Gastroesophageal sphincter (tissue), 4 donors: Measurements from ENCODE around the gene USP12. TPM values are rescaled to one million over a fixed set of nuclear protein-coding genes. Genes with fewer than 3 reads are reported as not detected.
A peak's percentile ranks its signal among the peaks of the same experiment; 100 is the strongest.

Experiments
- ATAC-seq: fragments of 150-250 bp; one replicate; pipeline ENCODE4 v1.9.1; 2016; ENCODE audit warnings: mild to moderate bottlenecking, moderate library complexity
- H3K27ac ChIP-seq, 4 donors: fragments of 200-600 bp; sonication (generic) in 3 of 4; 1 replicate in 3 of 4; 2 replicates in 1 of 4; pipeline ENCODE4 v1.5.1; 2016 to 2019
- H3K27me3 ChIP-seq: fragments of 200-600 bp; sonication (generic); one replicate; pipeline ENCODE4 v1.5.1; 2019
- H3K36me3 ChIP-seq, 2 donors: fragments of 200-600 bp; sonication (generic); one replicate each; pipeline ENCODE4 v1.5.1; 2019; ENCODE audit warnings: control low read depth in 1 of 2
- H3K4me1 ChIP-seq, 3 donors: fragments of 200-600 bp; sonication (generic); 1 replicate in 2 of 3; 2 replicates in 1 of 3; pipeline ENCODE4 v1.5.1; 2016 to 2019; ENCODE audit warnings: control low read depth in 2 of 3
- H3K4me3 ChIP-seq, 2 donors: fragments of 200-600 bp; sonication (generic); one replicate each; pipeline ENCODE4 v1.5.1; 2019; ENCODE audit warnings: mild to moderate bottlenecking in 1 of 2, moderate library complexity in 1 of 2
- H3K9me3 ChIP-seq, 3 donors: fragments of 200-600 bp; sonication (generic); one replicate each; pipeline ENCODE4 v1.5.1; 2017 to 2019; ENCODE audit warnings: control low read depth in 2 of 3
- CTCF ChIP-seq, 4 experiments: fragments of 200-600 bp in 2 of 4; fragments of 450-650 bp in 2 of 4; sonication (generic) in 1 of 4; IDR thresholded peaks; one replicate each; pipeline ENCODE4 v1.5.1; 2017 to 2019; ENCODE audit warnings: antibody characterized with exemption in 4 of 4, mild to moderate bottlenecking in 2 of 4, moderate library complexity in 2 of 4
- EP300 ChIP-seq: sonication (generic); formaldehyde crosslinking; IDR thresholded peaks from one replicate; pipeline ENCODE4 v1.6.1; 2017; ENCODE audit warnings: antibody characterized with exemption, mild to moderate bottlenecking
- POLR2A ChIP-seq, 2 donors: fragments of 450-650 bp; IDR thresholded peaks; one replicate each; pipeline ENCODE4 v1.6.1; 2017; ENCODE audit warnings: antibody characterized with exemption in 2 of 2, mild to moderate bottlenecking in 2 of 2, moderate library complexity in 1 of 2
- POLR2AphosphoS5 ChIP-seq: sonication (generic); formaldehyde crosslinking; IDR thresholded peaks from one replicate; pipeline ENCODE4 v1.6.1; 2017; ENCODE audit warnings: antibody characterized with exemption
- WGBS, 2 donors: methylation state at CpG; one replicate each; pipeline ENCODE4 v1.1.5; 2018; ENCODE audit warnings: low coverage in 1 of 2; 5-methylcytosine and 5-hydroxymethylcytosine counted together
- total RNA-seq, 4 donors: library from RNA; depleted of rRNA; stranded (reverse); fragments of >200 nt; gene quantifications; one replicate each; pipeline ENCODE4 v1.1.0, GENCODE V29; 2016

Gene USP12
- total RNA-seq, 4 donors from 2014 or later = 55.7 to 116 (median 78.8) TPM

- Histone ChIP-seq H3K36me3 (peaks cover 0 to 31% of the 10 kb centered on the region in 2 donors), H3K27ac (no peak overlapping the region), H3K4me3 (no peak overlapping the region), H3K27me3 (no peaks in the 10 kb centered on the region), H3K9me3 (no peaks in the 10 kb centered on the region), H3K4me1 (peaks cover 0 to 27% (median 2%) of the 10 kb centered on the region in 3 donors)
- WGBS, 2 donors = 66 to 71% methylated on average over 5 to 6 of the region's 6 CpGs
- no peak for TF ChIP-seq POLR2AphosphoS5
- no peak for TF ChIP-seq CTCF (IDR thresholded peaks at IDR 0.05)
- TF ChIP-seq EP300 = no peak
- no peak for TF ChIP-seq POLR2A (IDR thresholded peaks at IDR 0.05)
- no peak for ATAC-seq
Observed at GRCh38 chr13:27086599-27087265, 84.9 kb downstream of the USP12 start.

GRCh38 chr13:27083183-27083582, 88.4 kb downstream of the USP12 start:
- ATAC-seq = no peak
- TF ChIP-seq CTCF (IDR thresholded peaks at IDR 0.05) = no peak
- no peak for TF ChIP-seq POLR2A (IDR thresholded peaks at IDR 0.05)
- TF ChIP-seq POLR2AphosphoS5 = no peak
- no peak for TF ChIP-seq EP300
- Histone ChIP-seq H3K27me3 (no peaks in the 10 kb centered on the region), H3K36me3 (peaks cover 0 to 39% of the 10 kb centered on the region in 2 donors), H3K27ac (no peak overlapping the region), H3K4me3 (no peak overlapping the region), H3K4me1 (peaks cover 2 to 20% (median 4%) of the 10 kb centered on the region in 3 donors), H3K9me3 (no peaks in the 10 kb centered on the region)
- 68 to 86% methylated on average over 4 of the region's 4 CpGs for WGBS, 2 donors

- WGBS, 2 donors = 87 to 92% methylated on average over 4 of the region's 4 CpGs
- Histone ChIP-seq H3K27me3 (no peaks in the 10 kb centered on the region), H3K27ac (no peak overlapping the region), H3K36me3 (peaks cover 0 to 28% of the 10 kb centered on the region in 2 donors), H3K9me3 (no peaks in the 10 kb centered on the region), H3K4me3 (no peak overlapping the region), H3K4me1 (peaks cover 2 to 23% (median 4%) of the 10 kb centered on the region in 3 donors)
- TF ChIP-seq POLR2AphosphoS5 = no peak
- TF ChIP-seq CTCF (IDR thresholded peaks at IDR 0.05) = no peak
- TF ChIP-seq EP300 = no peak
- TF ChIP-seq POLR2A (IDR thresholded peaks at IDR 0.05) = no peak
- ATAC-seq = no peak
Observed at GRCh38 chr13:27081893-27082679, 89.5 kb downstream of the USP12 start.

- H3K36me3 ChIP-seq = peaks cover 0 to 23% of the 10 kb centered on the region in 2 donors
- H3K9me3 ChIP-seq = no peaks in the 10 kb centered on the region
- peaks cover 4 to 39% (median 11%) of the 10 kb centered on the region in 3 donors for H3K4me1 ChIP-seq
- no peaks in the 10 kb centered on the region for H3K27me3 ChIP-seq
- WGBS, 2 donors = 91 to 99% methylated on average over 6 of the region's 6 CpGs
- no peak for ATAC-seq
- no peak overlapping the region for H3K4me3 ChIP-seq
- peak overlapping the region in 2 of 4 donors; percentile 59 to 61 for H3K27ac ChIP-seq
- no peak for TF ChIP-seq EP300
- no peak for TF ChIP-seq POLR2AphosphoS5
- TF ChIP-seq POLR2A (IDR thresholded peaks at IDR 0.05) = no peak
- TF ChIP-seq CTCF (IDR thresholded peaks at IDR 0.05) = no peak
Observed at GRCh38 chr13:27080018-27080948, 91.3 kb downstream of the USP12 start.
